ENCODE results near the gene IFIT2.
"Not testable (repeated sequence)": the region's sequence is repeated elsewhere in the genome, so short reads cannot be mapped to it uniquely, and the experiment has no call there.

The IFIT2 gene

GRCh38 chr10:89342206-89342958 lies 40.5 kb downstream of the IFIT2 start:
- no peak for DNase-seq (ENCODE audit: low read depth in 2 of 2)

GRCh38 chr10:89343089-89343767 lies 41.4 kb downstream of the IFIT2 start:
- no peak for DNase-seq (ENCODE audit: low read depth in 2 of 2)

GRCh38 chr10:89344156-89344555 lies 42.3 kb downstream of the IFIT2 start:
- no peak for DNase-seq (ENCODE audit: low read depth in 2 of 2)

- no peak for DNase-seq (ENCODE audit: low read depth in 2 of 2)
These were observed 43.6 kb downstream of the IFIT2 start for GRCh38 chr10:89345367-89346000.

- DNase-seq (ENCODE audit: low read depth in 2 of 2): no peak
These were observed 44.8 kb downstream of the IFIT2 start for GRCh38 chr10:89346405-89347254.

- no peak for DNase-seq (ENCODE audit: low read depth in 2 of 2)
These were observed 46.0 kb downstream of the IFIT2 start for GRCh38 chr10:89347701-89348457.

- no peak for DNase-seq (ENCODE audit: low read depth in 2 of 2)
These were observed 46.6 kb downstream of the IFIT2 start for GRCh38 chr10:89348481-89348880.

- no peak for DNase-seq (ENCODE audit: low read depth in 2 of 2)
These were observed 47.1 kb downstream of the IFIT2 start for GRCh38 chr10:89348975-89349374.

- DNase-seq (ENCODE audit: low read depth in 2 of 2): not testable (repeated sequence)
These were observed 48.9 kb downstream of the IFIT2 start for GRCh38 chr10:89350631-89351315.

- no peak for DNase-seq (ENCODE audit: low read depth in 2 of 2)
These were observed 49.5 kb downstream of the IFIT2 start for GRCh38 chr10:89351412-89351779.

GRCh38 chr10:89351780-89352597 lies 50.1 kb downstream of the IFIT2 start:
- no peak for DNase-seq (ENCODE audit: low read depth in 2 of 2)

- DNase-seq (ENCODE audit: low read depth in 2 of 2): no peak
These were observed 51.0 kb downstream of the IFIT2 start for GRCh38 chr10:89352802-89353201.

GRCh38 chr10:89355394-89355931 lies 53.6 kb downstream of the IFIT2 start:
- DNase-seq (ENCODE audit: low read depth in 2 of 2): no peak

- no peak for DNase-seq (ENCODE audit: low read depth in 2 of 2)
These were observed 55.2 kb downstream of the IFIT2 start for GRCh38 chr10:89357096-89357495.

GRCh38 chr10:89357975-89358374 lies 56.1 kb downstream of the IFIT2 start:
- DNase-seq (ENCODE audit: low read depth in 2 of 2): no peak

Measured in stimulated activated CD4-positive, alpha-beta T cell treated with anti-CD3 and anti-CD28 coated beads, Interleukin-1b, Interleukin-23, amount 100 ng/mL, for 1 hour (primary cell).